A549 (cell line): Measurements from ENCODE around the gene TRIM47. TPM values are rescaled to one million over a fixed set of nuclear protein-coding genes. Genes with fewer than 3 reads are reported as not detected.

ENCODE experiments used
- ATAC-seq, 2 experiments: fragments of 200-7000 bp in 1 of 2; fragments of >200 bp in 1 of 2; cut with Nextera tagmentation in 1 of 2; cut with Tn5 transposase in 1 of 2; 3 replicates each; pipeline versions ENCODE4 v1.8.0 to v1.9.1; 2018 to 2020; ENCODE audit warnings: mild to moderate bottlenecking in 1 of 2, moderate library complexity in 1 of 2
- CTCF ChIA-PET: fragments of 300-600 bp; sonication (Branson Sonifier 250); formaldehyde crosslinking; extraction: SDS; loops from one replicate; lab custom pipeline; 2021; ENCODE audit warnings: antibody characterized with exemption, inconsistent platforms; lab: Yijun Ruan, JAX
- POLR2A ChIA-PET: fragments of 350-600 bp; formaldehyde crosslinking; extraction: SDS; loops from one replicate; lab custom pipeline; 2021; ENCODE audit warnings: antibody characterized with exemption, inconsistent platforms; lab: Yijun Ruan, JAX
- DNase-seq, 2 experiments: peaks; one replicate each; pipeline versions ENCODE4 v3.0.0 to v3.0.0-alpha.2; 2011 to 2016; ENCODE audit warnings: low read depth in 1 of 2, low spot score in 1 of 2
- FAIRE-seq: peaks from 2 replicates; lab custom pipeline; 2011; peaks lifted over from hg19 to GRCh38; lab: Jason Lieb, UNC
- H3K27ac ChIP-seq, 2 experiments: fragments of >200 bp; sonication (Bioruptor Twin); formaldehyde crosslinking; 3 replicates each; pipeline ENCODE4 v1.5.1; 2016 to 2017
- H3K4me1 ChIP-seq: fragments of >200 bp; sonication (Bioruptor Twin); formaldehyde crosslinking; 3 replicates; pipeline ENCODE4 v1.6.1; 2016
- H3K4me2 ChIP-seq: fragments of >200 bp; sonication (Bioruptor Twin); formaldehyde crosslinking; 3 replicates; pipeline ENCODE4 v1.6.1; 2016
- H3K4me3 ChIP-seq: fragments of >200 bp; sonication (Bioruptor Twin); formaldehyde crosslinking; 3 replicates; pipeline ENCODE4 v1.5.1; 2016
- H3K9me3 ChIP-seq: fragments of >200 bp; sonication (Bioruptor Twin); formaldehyde crosslinking; 3 replicates; pipeline ENCODE4 v1.6.1; 2016
- CBX2 ChIP-seq: fragments of 200-600 bp; sonication (generic); IDR thresholded peaks from 2 replicates; pipeline ENCODE4 v1.6.1; 2016; ENCODE audit warnings: low read depth, mild to moderate bottlenecking, borderline replicate concordance
- CHD4 ChIP-seq: fragments of 200-600 bp; sonication (generic); IDR thresholded peaks from 2 replicates; pipeline ENCODE4 v1.6.1; 2016; ENCODE audit warnings: antibody characterized with exemption, mild to moderate bottlenecking, borderline replicate concordance
- EHF ChIP-seq: fragments of 250-450 bp; sonication (Bioruptor Pico); IDR thresholded peaks from 2 replicates; pipeline ENCODE4 v1.5.0; 2020; ENCODE audit warnings: mild to moderate bottlenecking
- FOSB ChIP-seq: fragments of 250-450 bp; sonication (Bioruptor Pico); IDR thresholded peaks from 2 replicates; pipeline ENCODE4 v1.5.0; 2020; ENCODE audit warnings: mild to moderate bottlenecking, moderate library complexity
- GATA3 ChIP-seq: IDR thresholded peaks from 2 replicates; pipeline ENCODE4 v1.6.1; 2012; ENCODE audit warnings: borderline replicate concordance
- HDAC2 ChIP-seq: fragments of 200-600 bp; sonication (generic); IDR thresholded peaks from 2 replicates; pipeline ENCODE4 v1.6.1; 2016
- HEYL ChIP-seq: fragments of 250-450 bp; sonication (Bioruptor Pico); IDR thresholded peaks from 2 replicates; pipeline ENCODE4 v1.8.0; 2021; ENCODE audit warnings: mild to moderate bottlenecking, moderate library complexity
- HOXB5 ChIP-seq: fragments of 250-450 bp; sonication (Bioruptor Pico); IDR thresholded peaks from 2 replicates; pipeline ENCODE4 v1.5.0; 2020; ENCODE audit warnings: mild to moderate bottlenecking, moderate library complexity
- JUN ChIP-seq, 2 experiments: fragments of >200 bp; sonication (Bioruptor Twin); formaldehyde crosslinking; IDR thresholded peaks; 2 replicates in 1 of 2; 3 replicates in 1 of 2; pipeline ENCODE4 v1.6.1; 2016 to 2017
- JUNB ChIP-seq: fragments of >200 bp; sonication (Bioruptor Twin); formaldehyde crosslinking; IDR thresholded peaks from 2 replicates; pipeline ENCODE4 v1.6.1; 2016
- MAZ ChIP-seq: fragments of 150-350 bp; IDR thresholded peaks from 2 replicates; pipeline ENCODE4 v1.6.1; 2014; ENCODE audit warnings: antibody characterized with exemption, low read depth, low read length, borderline replicate concordance
- MYC ChIP-seq: IDR thresholded peaks from 2 replicates; pipeline ENCODE4 v1.6.1; 2012; ENCODE audit warnings: mild to moderate bottlenecking, inconsistent platforms, low read length, improper control_type of control experiment, borderline replicate concordance
- NFE2L2 ChIP-seq: fragments of 150-350 bp; conservative IDR thresholded peaks from 2 replicates; pipeline ENCODE4 v1.6.1; 2014; ENCODE audit warnings: low read length
- NR3C1 ChIP-seq: fragments of >200 bp; sonication (Bioruptor Twin); formaldehyde crosslinking; IDR thresholded peaks from 3 replicates; pipeline ENCODE4 v1.6.1; 2017
- POLR2AphosphoS2 ChIP-seq: conservative IDR thresholded peaks from 2 replicates; pipeline ENCODE4 v1.6.1; 2012; ENCODE audit warnings: low read length, improper control_type of control experiment, inconsistent platforms
- RARB ChIP-seq: fragments of 250-450 bp; sonication (Bioruptor Pico); IDR thresholded peaks from 2 replicates; pipeline ENCODE4 v1.8.0; 2021; ENCODE audit warnings: mild to moderate bottlenecking, moderate library complexity
- RFX5 ChIP-seq: fragments of 450-650 bp; IDR thresholded peaks from 2 replicates; pipeline ENCODE4 v1.7.1; 2014; ENCODE audit warnings: antibody characterized with exemption, mild to moderate bottlenecking, moderate library complexity
- SMC3 ChIP-seq: fragments of >200 bp; sonication (Bioruptor Twin); formaldehyde crosslinking; IDR thresholded peaks from 3 replicates; pipeline ENCODE4 v1.6.1; 2018; ENCODE audit warnings: inconsistent platforms
- ZC3H11A ChIP-seq: fragments of 450-650 bp; IDR thresholded peaks from 2 replicates; pipeline ENCODE4 v1.6.1; 2014; ENCODE audit warnings: antibody characterized with exemption, mild to moderate bottlenecking
- WGBS: methylation state at CpG from one replicate; pipeline ENCODE4 v1.1.6; 2017; ENCODE audit errors: missing lambda C conversion rate; 5-methylcytosine and 5-hydroxymethylcytosine counted together
- polyA plus RNA-seq, 4 experiments: library from polyadenylated mRNA; depleted of rRNA in 3 of 4; stranded (reverse); fragments of >200 nt; fragmentation: RNase III in 1 of 4; extraction: RNeasy Plus Mini Kit Qiagen cat#74134 plus additional on column Dnase treatment in 1 of 4; gene quantifications; 2 replicates in 3 of 4; 3 replicates in 1 of 4; pipeline ENCODE4 v1.2.3, GENCODE V29; 2011 to 2017
- TF ChIP-seq, protein P1 (sequence below): fragments of 150-350 bp; IDR thresholded peaks from 2 replicates; pipeline ENCODE4 v1.6.1; 2014; ENCODE audit warnings: low read depth, mild to moderate bottlenecking, low read length
- TF ChIP-seq, protein P2 (sequence below): fragments of 250-450 bp; sonication (Bioruptor Pico); IDR thresholded peaks from 2 replicates; pipeline ENCODE4 v1.5.0; 2020; ENCODE audit warnings: low read depth, mild to moderate bottlenecking, moderate library complexity
- TF ChIP-seq, protein P3 (sequence below): fragments of >200 bp; sonication (Bioruptor Twin); formaldehyde crosslinking; IDR thresholded peaks from 3 replicates; pipeline ENCODE4 v1.5.1; 2016
- TF ChIP-seq, protein P4 (sequence below): IDR thresholded peaks from 2 replicates; pipeline ENCODE4 v1.6.1; 2012
- TF ChIP-seq, protein P5 (sequence below): IDR thresholded peaks from 2 replicates; pipeline ENCODE4 v1.6.1; 2012

The TRIM47 gene
- polyA plus RNA-seq, 2 of the 4 experiments (the other 2 are of a cell fraction) = 19.6 to 46.6 TPM

DNA sequence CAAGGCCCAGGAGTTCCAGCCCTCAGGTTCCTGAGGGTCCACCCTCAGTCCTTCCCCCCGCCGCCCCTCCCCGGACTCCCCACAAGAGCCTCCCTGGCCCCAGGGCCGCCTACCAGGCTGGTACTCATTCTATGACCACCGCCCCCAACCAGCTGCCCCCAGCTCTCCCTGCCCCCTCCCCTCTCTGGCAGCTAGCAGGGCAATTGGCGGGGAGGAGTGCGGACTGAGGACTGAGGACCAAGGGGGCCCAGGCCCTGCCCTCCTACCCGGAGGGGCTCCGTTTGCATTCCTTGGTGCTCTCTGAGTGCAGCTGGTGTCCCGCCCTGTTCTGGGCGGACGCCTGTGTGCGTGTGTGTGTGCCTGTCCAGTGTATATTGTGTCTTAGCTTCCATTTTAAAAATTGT lies 53.2 kb downstream of the TRIM47 start:
- CTCF ChIA-PET = interaction anchor here (0.6 to 37.0 kb wide), 11 partner anchors 2 to 191 kb away, joined by 3 to 691 read pairs (median 4); partner anchors contain the start of genes UNC13D, UNK and WBP2
- POLR2A ChIA-PET = interaction anchor here (4.4 kb wide), 1 partner anchor 45 kb away, joined by 20 read pairs; a partner anchor contains a TSS
- no peaks in the 10 kb centered on the region for H3K4me1 ChIP-seq
- no peak overlapping the region for H3K27ac ChIP-seq
- ATAC-seq (no peak), FAIRE-seq (no peak), DNase-seq (no peak)
- H3K4me3 ChIP-seq = no peak overlapping the region
- H3K4me2 ChIP-seq = no peak overlapping the region
- TF ChIP-seq HOXB5 (CRISPR knock-in tag) = no peak
- TF ChIP-seq NFE2L2 = no peak
- TF ChIP-seq NR3C1 = no peak
- no peak for TF ChIP-seq HDAC2
- TF ChIP-seq SMC3 = no peak
- TF ChIP-seq, protein P1, sequence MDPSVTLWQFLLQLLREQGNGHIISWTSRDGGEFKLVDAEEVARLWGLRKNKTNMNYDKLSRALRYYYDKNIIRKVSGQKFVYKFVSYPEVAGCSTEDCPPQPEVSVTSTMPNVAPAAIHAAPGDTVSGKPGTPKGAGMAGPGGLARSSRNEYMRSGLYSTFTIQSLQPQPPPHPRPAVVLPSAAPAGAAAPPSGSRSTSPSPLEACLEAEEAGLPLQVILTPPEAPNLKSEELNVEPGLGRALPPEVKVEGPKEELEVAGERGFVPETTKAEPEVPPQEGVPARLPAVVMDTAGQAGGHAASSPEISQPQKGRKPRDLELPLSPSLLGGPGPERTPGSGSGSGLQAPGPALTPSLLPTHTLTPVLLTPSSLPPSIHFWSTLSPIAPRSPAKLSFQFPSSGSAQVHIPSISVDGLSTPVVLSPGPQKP = no peak
- TF ChIP-seq, protein P2, sequence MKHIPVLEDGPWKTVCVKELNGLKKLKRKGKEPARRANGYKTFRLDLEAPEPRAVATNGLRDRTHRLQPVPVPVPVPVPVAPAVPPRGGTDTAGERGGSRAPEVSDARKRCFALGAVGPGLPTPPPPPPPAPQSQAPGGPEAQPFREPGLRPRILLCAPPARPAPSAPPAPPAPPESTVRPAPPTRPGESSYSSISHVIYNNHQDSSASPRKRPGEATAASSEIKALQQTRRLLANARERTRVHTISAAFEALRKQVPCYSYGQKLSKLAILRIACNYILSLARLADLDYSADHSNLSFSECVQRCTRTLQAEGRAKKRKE (CRISPR knock-in tag) = no peak
- H3K9me3 ChIP-seq = no peaks in the 10 kb centered on the region
- 94% methylated on average over 6 of the region's 13 CpGs for WGBS

DNA sequence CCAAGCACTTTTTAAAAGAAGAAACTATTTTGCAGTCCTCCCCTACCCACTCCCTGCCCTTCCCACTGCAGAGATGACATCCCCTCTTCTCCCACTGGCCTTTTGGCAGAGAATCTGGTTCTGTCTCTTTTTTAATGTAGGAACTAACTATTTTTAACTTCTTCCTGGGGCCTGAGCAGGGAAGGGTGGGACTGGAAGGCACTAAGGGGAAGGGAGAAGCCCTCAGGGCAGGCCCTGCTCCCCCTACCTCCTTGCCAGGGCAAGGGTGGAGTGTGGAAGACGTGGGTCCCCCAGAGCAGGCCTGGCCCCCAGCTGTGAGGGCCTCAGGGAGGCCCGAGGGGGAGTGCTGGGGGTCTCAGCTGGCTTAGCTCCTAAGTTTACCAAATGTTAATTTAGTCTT lies 53.7 kb downstream of the TRIM47 start:
- ChIA-PET POLR2A (interaction anchor here (4.4 kb wide), 1 partner anchor 44 kb away, joined by 20 read pairs; a partner anchor contains a TSS), CTCF (interaction anchor here (0.6 to 37.0 kb wide), 9 partner anchors 2 to 191 kb away, joined by 3 to 691 read pairs (median 10); partner anchors contain the start of genes UNC13D, UNK and WBP2)
- Histone ChIP-seq H3K27ac (no peak overlapping the region), H3K9me3 (no peaks in the 10 kb centered on the region), H3K4me3 (no peak overlapping the region), H3K4me1 (no peaks in the 10 kb centered on the region), H3K4me2 (no peak overlapping the region)
- DNase-seq (no peak), FAIRE-seq (no peak), ATAC-seq (no peak)
- 77% methylated on average over 2 of the region's 2 CpGs for WGBS
- TF ChIP-seq, protein P3, sequence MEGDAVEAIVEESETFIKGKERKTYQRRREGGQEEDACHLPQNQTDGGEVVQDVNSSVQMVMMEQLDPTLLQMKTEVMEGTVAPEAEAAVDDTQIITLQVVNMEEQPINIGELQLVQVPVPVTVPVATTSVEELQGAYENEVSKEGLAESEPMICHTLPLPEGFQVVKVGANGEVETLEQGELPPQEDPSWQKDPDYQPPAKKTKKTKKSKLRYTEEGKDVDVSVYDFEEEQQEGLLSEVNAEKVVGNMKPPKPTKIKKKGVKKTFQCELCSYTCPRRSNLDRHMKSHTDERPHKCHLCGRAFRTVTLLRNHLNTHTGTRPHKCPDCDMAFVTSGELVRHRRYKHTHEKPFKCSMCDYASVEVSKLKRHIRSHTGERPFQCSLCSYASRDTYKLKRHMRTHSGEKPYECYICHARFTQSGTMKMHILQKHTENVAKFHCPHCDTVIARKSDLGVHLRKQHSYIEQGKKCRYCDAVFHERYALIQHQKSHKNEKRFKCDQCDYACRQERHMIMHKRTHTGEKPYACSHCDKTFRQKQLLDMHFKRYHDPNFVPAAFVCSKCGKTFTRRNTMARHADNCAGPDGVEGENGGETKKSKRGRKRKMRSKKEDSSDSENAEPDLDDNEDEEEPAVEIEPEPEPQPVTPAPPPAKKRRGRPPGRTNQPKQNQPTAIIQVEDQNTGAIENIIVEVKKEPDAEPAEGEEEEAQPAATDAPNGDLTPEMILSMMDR = no peak
- TF ChIP-seq, protein P4, sequence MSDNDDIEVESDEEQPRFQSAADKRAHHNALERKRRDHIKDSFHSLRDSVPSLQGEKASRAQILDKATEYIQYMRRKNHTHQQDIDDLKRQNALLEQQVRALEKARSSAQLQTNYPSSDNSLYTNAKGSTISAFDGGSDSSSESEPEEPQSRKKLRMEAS = no peak
- TF ChIP-seq POLR2AphosphoS2 = no peak
- no peak for TF ChIP-seq ZC3H11A
- no peak for TF ChIP-seq RARB (CRISPR knock-in tag)
- no peak for TF ChIP-seq NR3C1
- no peak for TF ChIP-seq FOSB (CRISPR knock-in tag)
- TF ChIP-seq RFX5 = no peak
- TF ChIP-seq MAZ = no peak
- no peak for TF ChIP-seq HDAC2
- TF ChIP-seq CHD4 = no peak
- TF ChIP-seq, protein P5, sequence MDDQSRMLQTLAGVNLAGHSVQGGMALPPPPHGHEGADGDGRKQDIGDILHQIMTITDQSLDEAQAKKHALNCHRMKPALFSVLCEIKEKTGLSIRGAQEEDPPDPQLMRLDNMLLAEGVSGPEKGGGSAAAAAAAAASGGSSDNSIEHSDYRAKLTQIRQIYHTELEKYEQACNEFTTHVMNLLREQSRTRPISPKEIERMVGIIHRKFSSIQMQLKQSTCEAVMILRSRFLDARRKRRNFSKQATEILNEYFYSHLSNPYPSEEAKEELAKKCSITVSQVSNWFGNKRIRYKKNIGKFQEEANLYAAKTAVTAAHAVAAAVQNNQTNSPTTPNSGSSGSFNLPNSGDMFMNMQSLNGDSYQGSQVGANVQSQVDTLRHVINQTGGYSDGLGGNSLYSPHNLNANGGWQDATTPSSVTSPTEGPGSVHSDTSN = no peak
- no peak for TF ChIP-seq MYC
- TF ChIP-seq, protein P2 (CRISPR knock-in tag) = no peak
- no peak for TF ChIP-seq GATA3
- no peak for TF ChIP-seq JUNB
- TF ChIP-seq HEYL (CRISPR knock-in tag) = no peak
- TF ChIP-seq EHF (CRISPR knock-in tag) = no peak
- TF ChIP-seq CBX2 = no peak
- no peak for TF ChIP-seq JUN (IDR thresholded peaks at IDR 0.05)

Other genes with a start within 250 kb of the TRIM47 start
- 0.25 and 0.30 TPM in 2 replicates for gene SMIM5, start 245.1 kb downstream of the TRIM47 start, polyA plus RNA-seq (2011; rRNA removed)
- gene SMIM5, start 245.1 kb downstream of the TRIM47 start, polyA plus RNA-seq (2017; fragmentation: RNase III; extraction: RNeasy Plus Mini Kit Qiagen cat#74134 plus additional on column Dnase treatment) = 0.15 to 0.33 TPM (median 0.20 TPM) in 3 replicates
- gene RECQL5, start 211.4 kb downstream of the TRIM47 start, polyA plus RNA-seq (2011; rRNA removed) = 22.7 and 29.2 TPM in 2 replicates
- gene RECQL5, start 211.4 kb downstream of the TRIM47 start, polyA plus RNA-seq (2017; fragmentation: RNase III; extraction: RNeasy Plus Mini Kit Qiagen cat#74134 plus additional on column Dnase treatment) = 37.3 to 42.5 TPM (median 39.9 TPM) in 3 replicates
- 76.3 and 103 TPM in 2 replicates for gene SAP30BP, start 211.2 kb downstream of the TRIM47 start, polyA plus RNA-seq (2011; rRNA removed)
- gene SAP30BP, start 211.2 kb downstream of the TRIM47 start, polyA plus RNA-seq (2017; fragmentation: RNase III; extraction: RNeasy Plus Mini Kit Qiagen cat#74134 plus additional on column Dnase treatment) = 125 to 139 TPM (median 136 TPM) in 3 replicates
- 19.8 and 20.6 TPM in 2 replicates for gene ITGB4, start 157.1 kb downstream of the TRIM47 start, polyA plus RNA-seq (2011; rRNA removed)
- gene ITGB4, start 157.1 kb downstream of the TRIM47 start, polyA plus RNA-seq (2017; fragmentation: RNase III; extraction: RNeasy Plus Mini Kit Qiagen cat#74134 plus additional on column Dnase treatment) = 30.1 to 37.4 TPM (median 36.0 TPM) in 3 replicates
- 20.7 and 21.3 TPM in 2 replicates for gene GALK1, start 113.4 kb downstream of the TRIM47 start, polyA plus RNA-seq (2011; rRNA removed)
- 50.9 to 55.6 TPM (median 54.3 TPM) in 3 replicates for gene GALK1, start 113.4 kb downstream of the TRIM47 start, polyA plus RNA-seq (2017; fragmentation: RNase III; extraction: RNeasy Plus Mini Kit Qiagen cat#74134 plus additional on column Dnase treatment)
- gene UNK, start 93.8 kb downstream of the TRIM47 start, polyA plus RNA-seq (2011; rRNA removed) = 34.5 and 40.0 TPM in 2 replicates
- 27.0 to 31.5 TPM (median 29.1 TPM) in 3 replicates for gene UNK, start 93.8 kb downstream of the TRIM47 start, polyA plus RNA-seq (2017; fragmentation: RNase III; extraction: RNeasy Plus Mini Kit Qiagen cat#74134 plus additional on column Dnase treatment)
- 0.97 and 1.6 TPM in 2 replicates for gene UNC13D, start 34.2 kb downstream of the TRIM47 start, polyA plus RNA-seq (2011; rRNA removed)
- gene UNC13D, start 34.2 kb downstream of the TRIM47 start, polyA plus RNA-seq (2017; fragmentation: RNase III; extraction: RNeasy Plus Mini Kit Qiagen cat#74134 plus additional on column Dnase treatment) = 3.5 to 4.5 TPM (median 4.3 TPM) in 3 replicates
- 35.6 and 39.7 TPM in 2 replicates for gene WBP2, start 23.2 kb downstream of the TRIM47 start, polyA plus RNA-seq (2011; rRNA removed)
- 111 to 131 TPM (median 116 TPM) in 3 replicates for gene WBP2, start 23.2 kb downstream of the TRIM47 start, polyA plus RNA-seq (2017; fragmentation: RNase III; extraction: RNeasy Plus Mini Kit Qiagen cat#74134 plus additional on column Dnase treatment)
- 13.5 and 17.4 TPM in 2 replicates for gene TRIM65, start 18.4 kb upstream of the TRIM47 start, polyA plus RNA-seq (2011; rRNA removed)
- gene TRIM65, start 18.4 kb upstream of the TRIM47 start, polyA plus RNA-seq (2017; fragmentation: RNase III; extraction: RNeasy Plus Mini Kit Qiagen cat#74134 plus additional on column Dnase treatment) = 26.2 to 30.2 TPM (median 30.1 TPM) in 3 replicates
- gene MRPL38, start 26.3 kb upstream of the TRIM47 start, polyA plus RNA-seq (2011; rRNA removed) = 43.4 and 53.5 TPM in 2 replicates
- gene MRPL38, start 26.3 kb upstream of the TRIM47 start, polyA plus RNA-seq (2017; fragmentation: RNase III; extraction: RNeasy Plus Mini Kit Qiagen cat#74134 plus additional on column Dnase treatment) = 102 to 105 TPM (median 104 TPM) in 3 replicates
- gene FBF1, start 62.5 kb upstream of the TRIM47 start, polyA plus RNA-seq (2011; rRNA removed) = 7.9 and 8.5 TPM in 2 replicates
- gene FBF1, start 62.5 kb upstream of the TRIM47 start, polyA plus RNA-seq (2017; fragmentation: RNase III; extraction: RNeasy Plus Mini Kit Qiagen cat#74134 plus additional on column Dnase treatment) = 14.6 to 17.8 TPM (median 17.3 TPM) in 3 replicates
- 31.1 and 34.3 TPM in 2 replicates for gene ACOX1, start 100.6 kb upstream of the TRIM47 start, polyA plus RNA-seq (2011; rRNA removed)
- 16.0 to 17.9 TPM (median 17.2 TPM) in 3 replicates for gene ACOX1, start 100.6 kb upstream of the TRIM47 start, polyA plus RNA-seq (2017; fragmentation: RNase III; extraction: RNeasy Plus Mini Kit Qiagen cat#74134 plus additional on column Dnase treatment)
- 11.8 TPM in 2 replicates for gene TEN1, start 100.7 kb upstream of the TRIM47 start, polyA plus RNA-seq (2011; rRNA removed)
- 15.7 to 16.7 TPM (median 15.9 TPM) in 3 replicates for gene TEN1, start 100.7 kb upstream of the TRIM47 start, polyA plus RNA-seq (2017; fragmentation: RNase III; extraction: RNeasy Plus Mini Kit Qiagen cat#74134 plus additional on column Dnase treatment)
- 5.5 and 8.6 TPM in 2 replicates for gene CDK3, start 122.3 kb upstream of the TRIM47 start, polyA plus RNA-seq (2011; rRNA removed)
- gene CDK3, start 122.3 kb upstream of the TRIM47 start, polyA plus RNA-seq (2017; fragmentation: RNase III; extraction: RNeasy Plus Mini Kit Qiagen cat#74134 plus additional on column Dnase treatment) = 4.7 to 5.2 TPM (median 5.1 TPM) in 3 replicates
- gene EVPL, start 148.7 kb upstream of the TRIM47 start, polyA plus RNA-seq (2011; rRNA removed) = 4.0 and 4.1 TPM in 2 replicates
- 11.2 to 14.6 TPM (median 13.9 TPM) in 3 replicates for gene EVPL, start 148.7 kb upstream of the TRIM47 start, polyA plus RNA-seq (2017; fragmentation: RNase III; extraction: RNeasy Plus Mini Kit Qiagen cat#74134 plus additional on column Dnase treatment)
- 123 and 139 TPM in 2 replicates for gene SRP68, start 193.9 kb upstream of the TRIM47 start, polyA plus RNA-seq (2011; rRNA removed)
- gene SRP68, start 193.9 kb upstream of the TRIM47 start, polyA plus RNA-seq (2017; fragmentation: RNase III; extraction: RNeasy Plus Mini Kit Qiagen cat#74134 plus additional on column Dnase treatment) = 113 to 123 TPM (median 121 TPM) in 3 replicates
- 0.32 and 0.38 TPM in 2 replicates for gene GALR2, start 196.2 kb upstream of the TRIM47 start, polyA plus RNA-seq (2011; rRNA removed)
- gene GALR2, start 196.2 kb upstream of the TRIM47 start, polyA plus RNA-seq (2017; fragmentation: RNase III; extraction: RNeasy Plus Mini Kit Qiagen cat#74134 plus additional on column Dnase treatment) = 0.44 to 0.60 TPM (median 0.59 TPM) in 3 replicates
- gene ZACN, start 200.6 kb upstream of the TRIM47 start, polyA plus RNA-seq (2011; rRNA removed) = 0.12 TPM in 1 of 2 replicates, not detected in the other
- gene ZACN, start 200.6 kb upstream of the TRIM47 start, polyA plus RNA-seq (2017; fragmentation: RNase III; extraction: RNeasy Plus Mini Kit Qiagen cat#74134 plus additional on column Dnase treatment) = 0.20 to 0.30 TPM (median 0.21 TPM) in 3 replicates
- 64.5 and 76.4 TPM in 2 replicates for gene EXOC7, start 225.2 kb upstream of the TRIM47 start, polyA plus RNA-seq (2011; rRNA removed)
- gene EXOC7, start 225.2 kb upstream of the TRIM47 start, polyA plus RNA-seq (2017; fragmentation: RNase III; extraction: RNeasy Plus Mini Kit Qiagen cat#74134 plus additional on column Dnase treatment) = 63.0 to 72.3 TPM (median 71.0 TPM) in 3 replicates